HG02938 (cell line): Measurements from ENCODE around the gene SCART1.
"Not testable (repeated sequence)": the region's sequence is repeated elsewhere in the genome, so short reads cannot be mapped to it uniquely, and the experiment has no call there.

Experiments used
- ATAC-seq: cut with Tn5 transposase; IDR thresholded peaks from one replicate; pipeline ENCODE4 v1.9.1; 2021; ENCODE audit warnings: mild to moderate bottlenecking, moderate library complexity; ENCODE audit not compliant: unreplicated experiment

Gene SCART1

DNA sequence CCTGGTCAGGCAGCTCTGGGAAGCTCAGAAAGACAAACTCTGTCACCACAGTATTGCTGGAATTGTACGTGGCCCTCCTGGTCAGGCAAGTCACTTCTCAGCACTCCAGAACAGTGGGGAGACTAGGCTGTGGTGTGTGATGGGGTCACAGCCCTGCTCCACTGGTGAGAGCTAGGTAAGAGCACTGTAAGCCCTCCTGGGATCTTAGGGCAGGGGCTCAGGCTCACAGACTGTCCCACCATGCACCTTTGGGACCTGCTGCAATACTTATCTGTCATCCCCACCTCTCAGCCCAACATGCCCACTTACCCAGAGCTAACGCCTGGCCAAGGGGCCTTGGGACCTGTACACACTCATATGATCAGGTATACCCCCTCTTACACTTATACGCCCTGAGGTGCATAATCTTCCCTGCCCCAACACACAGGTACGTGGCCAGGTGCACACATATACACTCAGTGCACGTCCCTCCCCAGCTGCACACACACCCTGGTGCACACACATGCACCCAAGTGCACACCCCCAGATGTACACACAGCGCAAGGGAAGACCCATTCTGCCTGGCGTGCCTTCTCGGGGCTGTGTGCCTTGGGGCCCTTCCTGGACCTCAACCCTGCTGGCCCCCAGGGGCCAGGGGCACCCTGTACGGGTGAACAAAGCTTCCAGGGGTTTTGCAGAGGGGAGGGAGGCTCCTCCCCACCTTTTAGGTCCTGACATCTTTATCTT, 21.7 kb upstream of the SCART1 start:
- ATAC-seq: not testable (repeated sequence)

DNA sequence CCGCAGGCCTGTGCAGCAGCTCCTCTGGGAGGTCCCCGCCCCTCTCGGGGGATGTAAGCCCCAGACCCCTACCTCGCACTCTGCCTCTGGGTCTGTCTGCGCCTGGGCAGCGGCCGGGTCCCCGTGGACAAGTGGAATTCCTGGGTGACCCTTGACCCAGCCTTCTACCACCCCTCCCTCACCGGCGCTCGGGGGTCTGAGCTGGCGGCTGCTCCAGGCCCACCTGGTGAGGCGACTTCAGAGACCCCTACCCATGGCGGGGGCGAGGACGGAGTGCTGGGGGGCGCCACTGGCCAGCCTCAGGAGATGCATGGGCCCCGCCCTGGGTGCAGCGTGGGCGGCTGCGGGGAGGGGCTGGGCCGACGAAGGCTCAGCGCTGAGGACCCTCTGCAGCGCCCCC, 21.0 kb upstream of the SCART1 start:
- not testable (repeated sequence) for ATAC-seq

DNA sequence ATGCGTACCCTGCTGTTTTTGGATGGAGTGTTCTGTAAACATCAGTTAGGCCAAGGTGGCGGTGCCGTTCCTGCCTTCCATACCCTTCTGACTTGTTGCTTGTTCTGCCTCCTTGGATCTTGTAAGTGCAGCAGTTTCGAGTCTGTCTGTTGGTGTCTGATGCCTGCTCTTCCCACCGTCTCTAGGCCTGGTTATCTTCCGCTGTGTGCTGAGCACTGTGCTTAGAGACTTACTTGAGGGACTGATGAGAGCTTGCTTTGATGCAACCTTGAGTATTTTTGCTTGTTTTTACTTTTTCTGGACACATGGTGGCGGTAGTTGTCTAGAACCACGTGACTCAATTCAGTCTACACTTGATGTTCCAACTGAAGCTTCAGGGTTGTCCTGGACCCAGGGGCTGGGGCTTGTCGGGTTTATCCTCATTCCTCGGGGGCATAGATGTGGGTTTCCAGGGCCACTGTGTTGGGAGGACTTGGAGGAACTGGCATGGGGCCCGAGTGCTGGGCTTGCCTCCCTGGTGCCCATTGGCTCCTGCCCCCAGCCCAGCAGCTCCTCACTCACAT, 15.0 kb upstream of the SCART1 start:
- no peak for ATAC-seq

DNA sequence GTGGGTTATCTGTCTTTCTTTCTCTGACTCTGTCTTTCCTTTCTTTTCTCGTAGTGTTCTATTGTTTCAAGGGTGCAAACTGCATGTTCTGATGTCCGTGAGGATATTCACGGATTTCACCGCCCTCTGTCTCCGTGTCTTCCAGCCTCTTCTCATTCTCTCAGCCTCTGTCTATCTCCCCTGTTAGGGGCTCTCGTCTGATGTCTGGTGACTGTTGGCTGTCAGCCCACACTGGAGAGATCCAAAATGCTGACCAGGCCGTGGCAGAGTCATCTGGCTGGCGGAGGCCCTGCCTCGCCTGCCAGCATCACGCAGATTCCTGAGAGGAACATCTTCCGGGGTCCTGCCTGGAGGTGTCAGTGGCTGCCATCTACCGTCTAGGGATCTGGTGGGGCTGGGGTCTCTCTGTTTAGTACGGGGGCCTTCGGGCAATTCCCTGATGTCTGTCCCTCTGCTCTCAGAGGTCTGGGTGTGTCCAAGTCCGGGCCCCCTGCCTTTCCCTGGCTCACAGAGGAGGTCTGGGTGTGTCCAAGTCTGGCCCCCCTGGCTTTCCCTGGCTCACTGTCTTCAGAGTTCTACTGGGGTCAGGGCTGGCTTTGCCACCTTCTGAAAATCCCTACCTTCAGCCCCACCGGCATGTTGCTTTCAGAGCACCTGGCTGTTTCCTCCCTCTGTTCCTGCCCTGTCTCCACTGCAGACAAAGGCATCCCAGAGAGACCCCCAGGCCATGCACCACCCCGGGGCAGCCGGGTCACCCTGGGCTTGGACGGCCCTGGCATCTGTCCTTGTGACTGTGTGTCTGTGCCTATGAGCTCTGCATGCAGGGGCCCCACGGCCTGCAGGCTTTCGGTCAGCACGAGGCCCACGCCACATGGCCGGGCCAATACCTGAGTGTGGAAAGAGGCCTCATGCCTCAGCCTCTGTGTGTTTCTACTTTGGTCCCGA, 14.0 kb upstream of the SCART1 start:
- ATAC-seq: no peak

DNA sequence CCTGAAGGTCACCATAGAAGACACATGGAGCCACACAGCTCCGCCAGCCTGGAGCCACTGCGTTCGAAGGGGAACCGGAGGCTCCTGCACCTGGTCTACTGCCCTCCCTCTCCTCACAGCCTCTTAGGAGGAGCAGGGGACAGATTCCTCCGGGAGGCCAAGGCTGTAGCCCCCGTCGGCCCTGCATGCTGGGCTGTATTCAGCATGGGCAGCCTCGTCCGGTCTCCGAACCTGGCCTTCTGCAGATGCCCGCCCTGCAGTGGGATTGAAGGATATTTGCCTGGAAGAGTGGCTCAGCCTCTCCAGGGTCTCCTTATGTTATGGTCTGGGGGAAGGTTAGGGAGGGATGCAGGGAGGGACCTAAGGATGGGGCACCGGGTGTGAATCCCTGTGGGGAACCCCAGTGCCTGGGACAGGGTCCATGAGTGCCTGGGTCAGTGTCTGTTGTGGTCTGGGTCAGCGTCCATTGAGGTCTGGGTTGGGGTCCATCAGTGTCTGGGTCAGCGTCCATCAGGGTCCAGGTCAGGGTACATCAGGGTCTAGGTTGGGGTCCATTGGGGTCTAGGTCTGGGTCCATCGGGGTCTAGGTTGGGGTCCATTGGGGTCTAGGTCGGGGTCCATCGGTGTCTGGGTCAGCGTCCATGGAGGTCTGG, 13.0 kb upstream of the SCART1 start:
- ATAC-seq: no peak

DNA sequence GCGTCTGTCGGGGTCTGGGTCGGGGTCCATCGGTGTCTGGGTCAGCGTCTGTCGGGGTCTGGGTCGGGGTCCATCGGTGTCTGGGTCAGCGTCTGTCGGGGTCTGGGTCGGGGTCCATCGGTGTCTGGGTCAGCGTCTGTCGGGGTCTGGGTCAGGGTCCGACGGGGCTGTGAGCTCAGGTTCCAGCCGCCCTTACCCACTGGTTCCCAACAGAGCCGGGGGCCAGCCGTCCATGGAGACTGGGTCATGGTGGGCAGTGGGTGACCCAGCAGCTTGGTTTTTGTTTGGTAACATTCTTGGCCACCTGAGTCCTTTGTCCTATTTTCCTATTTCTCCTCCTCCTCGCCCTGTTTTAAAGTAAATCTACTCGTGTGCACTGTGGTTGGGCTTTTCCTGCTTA, 12.4 kb upstream of the SCART1 start:
- not testable (repeated sequence) for ATAC-seq

DNA sequence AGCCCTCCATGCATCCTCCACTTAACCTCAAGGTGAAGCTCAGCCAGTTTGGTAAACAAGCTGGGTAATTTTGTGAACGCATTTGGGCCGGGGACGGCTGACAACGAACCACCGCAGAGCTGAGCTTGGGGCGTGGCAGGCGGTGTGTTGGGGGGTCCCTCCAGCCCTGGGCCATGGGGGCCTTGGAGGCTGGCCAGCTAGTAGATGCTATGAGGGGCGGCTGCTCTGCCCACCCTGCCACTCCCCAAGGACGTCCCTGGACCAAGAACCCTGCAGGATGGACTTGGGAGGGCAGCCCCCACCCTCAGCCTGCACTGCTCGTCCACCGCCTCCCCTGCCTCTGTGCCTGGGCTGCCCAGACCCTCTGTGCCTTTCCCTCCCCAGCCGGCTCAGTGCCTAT, 12.0 kb upstream of the SCART1 start:
- no peak for ATAC-seq

DNA sequence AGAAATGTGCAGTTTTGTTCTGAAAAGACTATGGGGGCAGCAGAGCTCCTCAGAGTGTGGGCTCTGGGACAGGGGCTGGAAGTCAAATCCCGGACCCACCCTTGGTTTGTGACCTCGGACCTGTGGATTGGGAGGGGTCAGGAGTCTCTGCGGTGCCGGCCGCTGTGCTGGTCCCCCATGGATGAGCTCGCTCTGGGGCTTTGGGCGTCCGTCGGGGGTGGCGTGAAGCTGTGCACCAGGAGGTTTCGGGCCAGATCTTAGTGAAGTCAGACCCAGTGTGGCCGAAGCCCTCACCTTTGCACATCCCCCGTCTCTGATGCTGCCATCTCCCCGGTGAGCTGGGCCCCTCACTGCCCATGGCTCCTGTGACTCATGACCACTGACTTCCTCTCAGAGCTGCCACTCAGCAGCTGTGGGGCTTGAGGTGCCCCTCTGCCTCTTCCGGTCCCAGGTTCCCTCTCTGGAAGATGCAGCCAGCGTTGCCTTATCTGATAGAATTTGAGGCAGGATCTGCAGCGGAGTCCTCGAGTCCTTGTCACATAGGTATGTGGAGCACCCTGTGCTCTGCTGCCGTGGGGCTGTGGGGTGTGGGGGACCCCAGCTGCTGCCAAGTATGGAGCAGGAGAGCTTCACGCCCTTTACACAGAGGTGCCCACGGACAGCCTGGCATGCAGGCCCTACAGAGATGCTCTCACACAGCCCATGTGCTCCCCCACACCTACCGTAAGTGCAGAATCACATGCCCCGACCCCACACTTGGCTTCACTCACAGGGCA, 11.4 kb upstream of the SCART1 start:
- no peak for ATAC-seq

DNA sequence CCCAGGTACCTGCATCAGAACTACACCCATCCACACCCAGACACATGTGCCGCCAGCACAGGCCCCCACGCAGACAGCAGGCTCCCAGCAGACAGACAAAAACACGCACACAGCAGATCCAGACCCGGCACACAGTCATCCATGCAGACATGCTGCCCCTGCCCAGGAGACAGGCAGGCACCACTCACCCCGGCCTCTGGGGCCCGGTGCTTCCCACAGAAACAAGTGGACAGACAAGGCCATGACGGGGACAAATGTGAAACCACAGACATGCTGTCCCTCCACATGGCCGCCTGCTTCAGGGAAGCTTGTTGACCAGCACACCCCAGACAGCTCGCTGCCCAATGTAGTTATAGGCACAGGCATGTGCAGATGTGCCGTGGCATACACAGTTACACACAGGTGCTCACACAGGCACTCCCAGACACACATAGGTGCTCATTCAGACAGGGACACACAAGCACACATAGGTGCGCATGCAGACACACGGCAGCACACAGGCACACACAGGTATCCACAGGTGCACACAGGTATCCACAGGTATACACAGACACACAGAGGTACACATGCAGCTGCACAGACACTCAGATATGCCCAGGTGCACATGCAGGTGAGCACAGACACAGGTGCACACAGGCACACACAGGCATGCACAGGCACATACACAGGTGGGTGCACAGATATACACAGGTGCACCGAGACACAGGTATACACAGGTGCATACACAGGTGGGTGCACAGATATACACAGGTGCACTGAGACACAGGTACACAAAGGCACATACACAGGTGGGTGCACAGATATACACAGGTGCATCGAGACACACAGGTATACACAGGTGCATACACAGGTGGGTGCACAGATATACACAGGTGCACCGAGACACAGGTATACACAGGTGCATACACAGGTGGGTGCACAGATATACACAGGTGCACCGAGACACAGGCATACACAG, 10.5 kb upstream of the SCART1 start:
- no peak for ATAC-seq

DNA sequence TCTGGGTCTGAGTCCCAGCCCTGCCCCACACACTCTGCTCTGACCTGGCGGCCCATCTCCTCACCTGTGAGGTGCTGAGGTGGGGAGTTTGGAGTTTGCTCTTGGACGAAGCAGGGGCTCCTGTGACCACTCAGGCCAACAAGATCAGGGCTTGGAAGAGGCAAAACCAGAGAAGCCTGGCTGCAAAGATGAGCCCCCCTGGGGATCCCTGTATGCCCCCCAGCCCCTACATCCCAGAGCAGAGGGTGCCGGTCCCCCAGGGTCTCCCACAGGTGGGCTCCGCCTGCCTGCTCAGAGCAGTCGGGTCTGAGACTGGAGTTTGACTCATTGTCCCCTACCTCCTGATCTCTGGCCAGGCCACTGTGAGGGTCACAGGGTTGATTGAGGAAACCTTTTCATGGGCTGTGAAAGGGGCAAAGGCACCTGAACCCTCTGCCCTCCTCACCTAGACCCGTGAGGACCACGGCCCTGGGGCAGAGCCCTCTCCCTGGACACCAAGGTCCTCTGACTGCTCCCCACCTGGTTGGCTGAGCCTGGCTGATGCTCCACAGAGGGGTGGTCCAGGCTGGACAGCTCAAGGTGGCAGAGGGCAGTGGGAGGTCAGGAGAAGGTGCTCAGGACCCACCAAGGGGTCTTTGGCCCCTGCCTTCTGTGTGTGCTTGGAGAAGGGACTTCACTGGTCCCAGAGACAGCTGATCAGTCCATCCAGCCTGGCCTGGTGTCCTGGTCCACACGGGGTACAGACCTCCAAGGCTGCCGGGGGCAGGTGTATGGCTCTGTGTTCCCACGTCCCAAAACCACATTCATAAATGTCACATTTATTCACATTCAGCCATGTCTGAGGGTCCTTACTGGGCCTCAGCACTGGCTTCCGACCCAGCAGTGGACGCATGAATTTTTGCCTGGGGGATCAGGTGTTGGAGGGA, 9.1 kb upstream of the SCART1 start:
- no peak for ATAC-seq

DNA sequence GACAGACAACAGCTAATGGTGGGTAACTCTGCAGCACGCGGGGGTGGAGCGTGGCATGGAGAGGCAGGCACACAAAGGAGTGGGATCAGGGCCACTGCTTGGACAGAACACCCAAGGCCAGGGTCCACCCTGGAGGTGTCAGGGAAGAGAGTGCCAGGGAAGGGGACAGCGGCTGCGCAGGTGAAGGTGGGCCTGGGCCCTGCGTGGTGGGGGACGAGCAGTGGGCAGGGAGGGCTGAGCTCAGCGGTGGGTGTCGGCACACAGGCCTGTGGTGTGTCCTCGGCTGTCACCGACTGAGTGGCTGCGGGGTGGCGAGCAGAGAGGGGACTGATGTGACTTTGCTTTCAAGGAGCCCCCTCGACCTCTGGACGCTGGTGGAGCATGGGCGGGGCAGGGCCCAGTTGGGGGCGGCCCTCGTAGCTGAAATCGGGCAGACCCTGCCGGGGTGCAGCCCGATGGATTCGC, 8.4 kb upstream of the SCART1 start:
- ATAC-seq: no peak

DNA sequence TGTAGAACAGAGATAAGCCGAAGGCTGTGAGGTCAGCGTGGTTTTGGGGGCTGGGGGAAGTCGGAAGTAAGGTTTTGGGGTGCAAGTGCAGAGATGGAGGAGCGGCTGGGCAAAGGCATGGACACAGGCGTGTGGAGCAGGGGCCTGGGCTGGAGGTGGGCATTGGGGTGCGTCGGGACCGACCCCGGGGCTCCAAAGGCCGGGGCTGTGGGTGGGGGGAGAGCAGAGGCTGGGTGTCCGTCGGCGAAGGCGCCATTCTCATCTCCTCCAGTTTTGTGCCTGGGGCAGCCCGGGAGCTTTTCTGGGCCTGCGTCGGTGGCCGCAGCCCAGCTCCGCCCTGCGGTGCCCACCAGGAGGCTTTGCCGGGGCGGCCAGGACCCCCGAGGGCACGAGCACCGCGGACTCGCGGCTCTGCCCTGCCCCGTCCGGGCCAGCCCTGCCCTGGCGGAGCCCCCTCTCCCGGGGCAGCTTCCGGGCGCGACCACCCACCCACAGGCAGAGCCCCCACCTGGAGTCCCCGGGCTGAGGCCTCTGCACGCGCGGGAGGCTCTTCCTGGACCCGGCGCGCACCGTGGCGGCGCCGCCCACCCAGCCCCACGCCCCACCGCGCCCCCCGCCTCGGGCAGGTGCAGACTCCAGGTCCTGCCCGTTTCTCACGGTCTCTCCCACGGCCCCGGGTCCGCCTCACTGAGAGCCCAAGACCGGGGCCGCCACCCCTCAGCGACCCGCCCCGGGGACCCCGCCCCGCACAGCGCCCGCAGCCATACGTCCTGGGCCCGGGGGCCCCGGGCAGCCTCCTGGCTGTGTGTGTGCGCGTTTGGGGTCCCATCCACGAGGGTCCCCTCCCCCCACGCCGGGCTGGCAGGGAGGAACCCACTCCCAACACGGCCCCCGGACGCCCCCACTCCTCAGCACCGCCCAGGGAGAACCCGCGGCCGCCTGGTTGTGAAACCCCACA, 7.7 kb upstream of the SCART1 start:
- no peak for ATAC-seq

DNA sequence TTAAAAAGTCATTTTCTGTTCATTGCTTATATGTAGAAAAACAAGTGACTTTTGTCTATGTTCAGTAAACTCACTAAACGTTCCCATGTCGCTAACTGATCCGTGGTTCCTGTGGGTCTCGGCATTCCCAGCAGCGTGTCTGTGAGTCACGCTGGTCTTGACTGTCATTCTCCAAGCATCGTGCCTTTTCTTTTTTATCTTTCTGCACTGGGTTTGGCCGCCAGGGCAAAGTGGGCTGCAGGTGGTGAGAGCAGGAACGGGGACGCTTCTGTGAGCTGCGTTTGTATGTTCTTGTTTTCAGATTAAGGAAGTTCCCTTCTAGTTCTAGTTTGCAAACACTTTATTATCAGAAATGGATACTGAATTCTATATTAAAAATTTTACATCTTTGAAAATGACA, 6.8 kb upstream of the SCART1 start:
- no peak for ATAC-seq

DNA sequence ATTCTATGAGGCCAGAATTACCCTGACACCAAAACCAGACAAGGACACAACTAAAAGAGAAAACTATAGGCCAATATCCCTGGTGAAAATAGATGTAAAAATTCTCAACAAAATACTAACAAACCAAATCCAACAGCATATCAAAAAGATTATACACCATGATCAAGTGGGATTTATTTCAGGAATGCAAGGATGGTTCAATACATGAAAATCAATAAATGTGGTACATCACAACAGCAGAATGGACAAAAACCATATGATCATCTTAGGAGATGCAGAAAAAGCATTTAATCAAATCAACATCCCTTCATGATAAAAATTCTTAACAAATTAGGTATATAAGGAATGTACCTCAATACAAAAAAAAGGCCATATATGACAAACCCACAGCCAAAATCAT, 5.6 kb upstream of the SCART1 start:
- no peak for ATAC-seq

DNA sequence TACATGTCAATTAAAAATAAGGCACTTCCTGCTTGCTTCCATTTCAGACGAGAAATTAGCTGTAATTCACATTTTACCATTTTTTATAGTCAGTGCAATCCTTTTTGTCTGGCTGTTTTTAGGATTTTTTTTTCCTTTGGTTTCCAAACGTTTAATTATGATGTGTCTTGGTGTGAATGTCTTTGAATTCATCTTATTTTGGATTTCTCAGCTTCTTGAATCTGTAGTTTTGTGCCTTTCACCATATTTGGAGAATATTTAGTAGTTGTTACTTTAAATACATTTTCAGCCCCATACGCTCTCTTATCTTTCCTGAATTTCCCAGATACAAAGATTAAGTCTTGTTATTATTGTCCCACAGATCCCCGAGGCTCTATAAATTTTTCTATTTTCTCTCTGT, 2.4 kb upstream of the SCART1 start:
- no peak for ATAC-seq

DNA sequence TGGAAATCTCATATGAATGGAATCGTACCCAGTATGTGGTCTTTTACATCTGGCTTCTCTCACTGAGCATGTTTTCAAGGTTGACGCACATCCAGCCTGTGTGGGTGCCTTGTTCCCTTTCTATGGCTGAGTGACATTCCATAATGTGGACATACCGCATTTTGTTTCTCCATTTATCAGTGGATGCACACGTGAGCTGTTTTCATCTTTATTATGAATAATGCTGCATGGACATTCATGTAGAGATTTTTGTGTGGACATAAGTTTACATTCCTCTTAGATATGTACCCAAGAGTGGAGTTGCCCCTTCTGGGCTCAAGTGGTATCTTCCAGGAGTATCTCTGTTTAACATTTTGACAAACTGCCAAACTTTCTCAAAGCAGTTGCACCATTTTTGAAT, 1.3 kb upstream of the SCART1 start:
- ATAC-seq: no peak

DNA sequence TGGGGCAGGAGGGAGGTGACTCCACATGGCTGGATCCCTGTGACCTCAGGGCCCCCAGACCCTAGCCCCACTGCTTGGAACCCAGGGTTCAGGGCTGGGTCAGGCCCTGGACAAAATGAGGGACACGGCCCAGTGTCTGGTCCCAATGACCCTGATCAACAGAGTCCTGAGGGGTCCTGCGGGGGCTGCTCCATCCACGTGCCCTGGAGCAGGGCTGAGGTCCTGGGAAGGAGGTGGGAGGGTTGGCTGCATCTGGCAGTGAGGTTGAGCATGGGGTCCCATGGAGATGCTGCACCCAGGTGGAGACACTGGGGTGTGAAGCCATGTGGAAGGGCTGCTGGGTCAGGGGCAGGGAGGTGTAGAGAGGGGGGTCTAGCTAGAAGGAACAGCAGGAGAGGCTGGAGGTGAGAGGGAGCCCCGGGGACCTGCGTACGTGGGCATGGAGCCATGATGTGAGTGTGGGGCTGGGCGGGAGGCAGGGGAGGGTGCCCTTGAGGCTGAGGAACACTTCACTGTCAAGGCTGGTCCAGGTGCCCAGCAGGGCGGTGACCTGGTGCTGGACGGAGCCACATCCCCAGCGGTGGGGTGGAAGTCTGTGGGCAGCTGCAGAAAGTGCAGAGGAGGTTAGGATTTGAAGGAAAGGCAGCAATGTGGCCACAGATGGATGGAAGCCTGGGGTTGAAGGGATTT, 604 bp downstream of the SCART1 start:
- ATAC-seq: no peak
